Keratinocyte (primary cell): ENCODE measurements around the gene BORA.

ENCODE experiments used
- EZH2 ChIP-seq: IDR thresholded peaks from one replicate; pipeline ENCODE4 v1.6.1; 2012; ENCODE audit warnings: inconsistent platforms, mild to moderate bottlenecking, low read length, moderate library complexity
- TF ChIP-seq, protein P1 (sequence below), 3 experiments: IDR thresholded peaks in 1 of 3; conservative IDR thresholded peaks in 1 of 3; optimal IDR thresholded peaks in 1 of 3; 2 replicates in 2 of 3; 3 replicates in 1 of 3; pipeline versions ENCODE3 to v1.5.1; 2011; ENCODE audit warnings: low read length in 3 of 3, mild to moderate bottlenecking in 3 of 3, moderate library complexity in 2 of 3, control low read depth in 1 of 3, inconsistent platforms in 1 of 3; ENCODE audit not compliant: insufficient read depth in 2 of 3; ENCODE audit errors: extremely low read depth in 1 of 3

DNA sequence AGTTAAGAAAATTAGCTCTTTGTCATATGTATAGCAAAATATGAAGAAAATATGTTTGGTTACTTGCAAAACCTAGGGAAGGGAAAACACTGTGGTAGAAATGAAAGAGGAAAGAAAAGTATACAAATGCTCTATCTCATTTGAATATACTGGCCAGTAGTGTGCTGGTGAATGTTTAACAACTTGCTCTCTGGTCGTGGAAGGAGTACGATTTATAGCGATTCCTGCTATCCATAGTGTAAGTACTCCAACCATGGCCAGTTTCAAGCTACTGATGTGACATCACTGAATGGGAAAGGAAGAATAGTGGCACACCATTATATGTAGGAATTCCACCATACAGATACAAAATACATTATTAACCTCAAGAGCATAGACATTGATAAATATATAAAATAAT is 9.3 kb downstream of the BORA start:
- TF ChIP-seq, protein P1, sequence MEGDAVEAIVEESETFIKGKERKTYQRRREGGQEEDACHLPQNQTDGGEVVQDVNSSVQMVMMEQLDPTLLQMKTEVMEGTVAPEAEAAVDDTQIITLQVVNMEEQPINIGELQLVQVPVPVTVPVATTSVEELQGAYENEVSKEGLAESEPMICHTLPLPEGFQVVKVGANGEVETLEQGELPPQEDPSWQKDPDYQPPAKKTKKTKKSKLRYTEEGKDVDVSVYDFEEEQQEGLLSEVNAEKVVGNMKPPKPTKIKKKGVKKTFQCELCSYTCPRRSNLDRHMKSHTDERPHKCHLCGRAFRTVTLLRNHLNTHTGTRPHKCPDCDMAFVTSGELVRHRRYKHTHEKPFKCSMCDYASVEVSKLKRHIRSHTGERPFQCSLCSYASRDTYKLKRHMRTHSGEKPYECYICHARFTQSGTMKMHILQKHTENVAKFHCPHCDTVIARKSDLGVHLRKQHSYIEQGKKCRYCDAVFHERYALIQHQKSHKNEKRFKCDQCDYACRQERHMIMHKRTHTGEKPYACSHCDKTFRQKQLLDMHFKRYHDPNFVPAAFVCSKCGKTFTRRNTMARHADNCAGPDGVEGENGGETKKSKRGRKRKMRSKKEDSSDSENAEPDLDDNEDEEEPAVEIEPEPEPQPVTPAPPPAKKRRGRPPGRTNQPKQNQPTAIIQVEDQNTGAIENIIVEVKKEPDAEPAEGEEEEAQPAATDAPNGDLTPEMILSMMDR (optimal IDR thresholded peaks at IDR 0.05 in 1 of 3, IDR thresholded peaks at IDR 0.05 in 1 of 3, conservative IDR thresholded peaks at IDR 0.05 in 1 of 3; ENCODE audit: extremely low read depth in 1 of 3, insufficient read depth in 2 of 3, low read length in 3 of 3), result no peak
- TF ChIP-seq EZH2, result no peak
